Endodermal cell (in vitro differentiated cells): Measurements from ENCODE around the gene CPN2. TPM values are rescaled to one million over a fixed set of nuclear protein-coding genes. Genes with fewer than 3 reads are reported as not detected.

Source experiments
- DNase-seq: peaks from one replicate; pipeline ENCODE4 v3.0.0-alpha.2; 2017
- H3K27ac ChIP-seq: 2 replicates; pipeline ENCODE4 v1.5.1; 2013; ENCODE audit warnings: mild to moderate bottlenecking, low read depth, low read length, moderate library complexity
- H3K27me3 ChIP-seq: 2 replicates; pipeline ENCODE4 v1.6.1; 2013; ENCODE audit warnings: mild to moderate bottlenecking, low read length, moderate library complexity; ENCODE audit not compliant: insufficient read depth, control insufficient read depth, poor library complexity, severe bottlenecking
- H3K36me3 ChIP-seq: 2 replicates; pipeline ENCODE4 v1.7.0; 2013; ENCODE audit warnings: mild to moderate bottlenecking, low read length, moderate library complexity; ENCODE audit not compliant: control insufficient read depth, insufficient read depth
- H3K4me1 ChIP-seq: one replicate; pipeline ENCODE4 v1.7.0; 2013; ENCODE audit warnings: low read length; ENCODE audit not compliant: control insufficient read depth, insufficient read depth
- H3K4me3 ChIP-seq: 2 replicates; pipeline ENCODE4 v1.5.1; 2013; ENCODE audit warnings: mild to moderate bottlenecking, low read length, moderate library complexity
- H3K9ac ChIP-seq: 2 replicates; pipeline ENCODE4 v1.6.1; 2013; ENCODE audit warnings: mild to moderate bottlenecking, low read length, moderate library complexity; ENCODE audit not compliant: poor library complexity, severe bottlenecking; ENCODE audit errors: extremely low read depth
- H3K9me3 ChIP-seq: 2 replicates; pipeline ENCODE4 v1.6.1; 2013; ENCODE audit warnings: mild to moderate bottlenecking, low read length, moderate library complexity; ENCODE audit not compliant: control insufficient read depth
- H3K27ac Mint-ChIP-seq: 2 replicates; pipeline ENCODE4 v1.8.0; 2020; ENCODE audit warnings: mixed read lengths
- H3K27me3 Mint-ChIP-seq: 2 replicates; pipeline ENCODE4 v1.8.0; 2021; ENCODE audit warnings: mild to moderate bottlenecking, mixed read lengths; ENCODE audit not compliant: insufficient read depth
- H3K36me3 Mint-ChIP-seq: 2 replicates; pipeline ENCODE4 v1.8.0; 2020; ENCODE audit warnings: low read depth, mixed read lengths
- H3K4me1 Mint-ChIP-seq: 2 replicates; pipeline ENCODE4 v1.8.0; 2020; ENCODE audit warnings: mixed read lengths
- H3K4me3 Mint-ChIP-seq: 2 replicates; pipeline ENCODE4 v1.8.0; 2020; ENCODE audit warnings: mild to moderate bottlenecking, moderate library complexity, mixed read lengths
- H3K9me3 Mint-ChIP-seq: 2 replicates; pipeline ENCODE4 v1.8.0; 2020; ENCODE audit warnings: mild to moderate bottlenecking, mixed read lengths
- WGBS, 2 experiments: methylation state at CpG; one replicate each; pipeline versions ENCODE4 v1.1.5 to v1.1.7; 2013; ENCODE audit warnings: missing lambda C conversion rate in 2 of 2, mixed read lengths in 1 of 2; ENCODE audit not compliant: insufficient coverage in 1 of 2, insufficient read length in 1 of 2; 5-methylcytosine and 5-hydroxymethylcytosine counted together
- total RNA-seq, 2 donors: library from RNA; stranded (reverse); fragmentation: NEBNext Ultra II Directional in 1 of 2; extraction: Animal tissue kit (Norgen Biotek cat#: 25700) in 1 of 2; gene quantifications; 2 replicates in 1 of 2; 3 replicates in 1 of 2; pipeline ENCODE4 v1.2.1, GENCODE V29; 2021
- TF ChIP-seq, protein P1 (sequence below): fragments of 200-600 bp; sonication (generic); conservative IDR thresholded peaks from 2 replicates; pipeline ENCODE4 v1.5.0; 2021; ENCODE audit warnings: antibody characterized with exemption, mild to moderate bottlenecking

Gene CPN2
- total RNA-seq, 2 donors from 2014 or later: 0.22 TPM; not detected in 1

DNA sequence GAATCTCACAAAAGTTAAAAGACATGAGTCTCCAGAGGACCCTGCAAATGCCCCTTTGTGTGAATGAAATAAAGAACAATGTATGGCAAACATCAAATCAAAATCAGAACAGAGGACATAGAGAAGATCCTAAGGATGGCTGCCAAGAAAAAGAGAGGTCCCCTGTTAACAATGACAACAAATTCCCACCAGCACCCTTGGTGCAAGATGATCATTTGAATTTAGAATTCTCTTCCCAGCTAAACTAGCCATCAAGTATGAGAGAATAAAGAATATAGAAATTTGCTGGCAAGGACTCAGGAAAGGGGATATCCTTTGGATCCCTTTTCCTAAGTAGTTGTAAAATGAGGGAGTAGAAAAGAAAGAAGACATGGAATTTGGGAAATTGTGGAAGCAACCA lies 39.7 kb upstream of the CPN2 start:
- no peaks in the 10 kb centered on the region for H3K36me3 Mint-ChIP-seq
- H3K27me3 Mint-ChIP-seq: peaks cover 20% of the 10 kb centered on the region
- peaks cover 9% of the 10 kb centered on the region for H3K9me3 Mint-ChIP-seq
- H3K4me1 ChIP-seq: peaks cover 3% of the 10 kb centered on the region
- no peak overlapping the region for H3K4me3 ChIP-seq
- DNase-seq: no peak
- TF ChIP-seq, protein P1, sequence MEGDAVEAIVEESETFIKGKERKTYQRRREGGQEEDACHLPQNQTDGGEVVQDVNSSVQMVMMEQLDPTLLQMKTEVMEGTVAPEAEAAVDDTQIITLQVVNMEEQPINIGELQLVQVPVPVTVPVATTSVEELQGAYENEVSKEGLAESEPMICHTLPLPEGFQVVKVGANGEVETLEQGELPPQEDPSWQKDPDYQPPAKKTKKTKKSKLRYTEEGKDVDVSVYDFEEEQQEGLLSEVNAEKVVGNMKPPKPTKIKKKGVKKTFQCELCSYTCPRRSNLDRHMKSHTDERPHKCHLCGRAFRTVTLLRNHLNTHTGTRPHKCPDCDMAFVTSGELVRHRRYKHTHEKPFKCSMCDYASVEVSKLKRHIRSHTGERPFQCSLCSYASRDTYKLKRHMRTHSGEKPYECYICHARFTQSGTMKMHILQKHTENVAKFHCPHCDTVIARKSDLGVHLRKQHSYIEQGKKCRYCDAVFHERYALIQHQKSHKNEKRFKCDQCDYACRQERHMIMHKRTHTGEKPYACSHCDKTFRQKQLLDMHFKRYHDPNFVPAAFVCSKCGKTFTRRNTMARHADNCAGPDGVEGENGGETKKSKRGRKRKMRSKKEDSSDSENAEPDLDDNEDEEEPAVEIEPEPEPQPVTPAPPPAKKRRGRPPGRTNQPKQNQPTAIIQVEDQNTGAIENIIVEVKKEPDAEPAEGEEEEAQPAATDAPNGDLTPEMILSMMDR: no peak
- H3K4me3 Mint-ChIP-seq: no peak overlapping the region
- no peak overlapping the region for H3K27ac ChIP-seq
- no peak overlapping the region for H3K9ac ChIP-seq
- H3K9me3 ChIP-seq: peaks cover 9% of the 10 kb centered on the region
- H3K27me3 ChIP-seq: peaks cover 35% of the 10 kb centered on the region
- no peak overlapping the region for H3K27ac Mint-ChIP-seq
- H3K36me3 ChIP-seq: no peaks in the 10 kb centered on the region
- peaks cover 12% of the 10 kb centered on the region for H3K4me1 Mint-ChIP-seq

DNA sequence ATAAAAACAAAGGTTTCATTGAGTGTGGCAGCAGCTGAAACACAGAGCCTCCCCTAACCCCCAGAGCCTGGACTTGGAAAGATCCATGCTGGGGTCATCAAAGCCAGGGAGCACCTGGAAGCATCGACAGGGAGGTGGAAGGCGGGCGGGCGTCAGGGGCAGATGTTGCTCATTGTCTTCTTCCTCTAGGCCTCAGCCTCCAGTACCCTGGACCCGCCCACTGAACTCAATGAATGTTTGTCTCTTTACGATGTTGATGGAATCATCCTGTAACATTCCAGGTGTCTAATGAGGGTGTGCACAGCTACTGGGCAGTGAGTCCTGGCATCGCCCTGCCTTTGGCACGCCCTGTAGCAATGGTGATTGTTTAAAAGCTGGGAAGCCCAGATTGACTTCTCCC lies 38.1 kb upstream of the CPN2 start:
- peaks cover 6% of the 10 kb centered on the region for H3K4me1 ChIP-seq
- H3K9me3 ChIP-seq: peaks cover 9% of the 10 kb centered on the region
- H3K27ac ChIP-seq: no peak overlapping the region
- TF ChIP-seq, protein P1: no peak
- no peak overlapping the region for H3K4me3 ChIP-seq
- Mint-ChIP-seq H3K4me3 (no peak overlapping the region), H3K4me1 (peaks cover 12% of the 10 kb centered on the region), H3K9me3 (peaks cover 9% of the 10 kb centered on the region), H3K27me3 (peaks cover 24% of the 10 kb centered on the region), H3K36me3 (no peaks in the 10 kb centered on the region), H3K27ac (no peak overlapping the region)
- DNase-seq: no peak
- no peak overlapping the region for H3K9ac ChIP-seq
- 94 to 95% methylated on average over 2 to 8 of the region's 8 CpGs for WGBS, 2 experiments
- peaks cover 33% of the 10 kb centered on the region for H3K27me3 ChIP-seq
- H3K36me3 ChIP-seq: no peaks in the 10 kb centered on the region

DNA sequence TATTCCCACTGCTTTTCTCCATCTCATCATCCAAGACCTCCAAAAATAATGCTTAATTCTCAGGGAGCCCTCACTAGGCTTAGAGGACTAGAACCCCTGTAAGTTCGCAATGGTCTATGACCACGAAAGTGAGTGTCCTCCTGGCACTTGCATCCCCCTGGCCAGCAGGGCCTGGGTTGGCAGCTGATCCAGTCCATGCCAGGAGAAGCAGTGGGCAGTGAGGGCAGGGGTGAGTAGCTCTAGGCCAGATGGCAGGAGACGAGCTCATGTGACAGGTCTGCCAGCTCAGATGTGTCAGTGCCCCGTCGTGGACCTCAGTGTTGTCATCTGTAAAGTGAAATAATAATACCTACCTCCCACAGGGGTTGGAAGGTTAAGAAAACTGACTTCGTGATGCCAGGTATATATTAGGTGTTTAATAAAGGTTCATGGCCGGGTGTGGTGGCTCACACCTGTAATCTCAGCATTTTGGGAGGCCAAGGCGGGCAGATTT lies 36.8 kb upstream of the CPN2 start:
- H3K27ac ChIP-seq: no peak overlapping the region
- H3K9me3 Mint-ChIP-seq: peaks cover 9% of the 10 kb centered on the region
- H3K36me3 Mint-ChIP-seq: no peaks in the 10 kb centered on the region
- no peak overlapping the region for H3K9ac ChIP-seq
- 89 to 100% methylated on average over 6 to 7 of the region's 8 CpGs for WGBS, 2 experiments
- peaks cover 12% of the 10 kb centered on the region for H3K4me1 ChIP-seq
- peaks cover 39% of the 10 kb centered on the region for H3K27me3 ChIP-seq
- no peak for DNase-seq
- TF ChIP-seq, protein P1: no peak
- H3K27me3 Mint-ChIP-seq: peaks cover 34% of the 10 kb centered on the region
- no peak overlapping the region for H3K4me3 Mint-ChIP-seq
- H3K4me3 ChIP-seq: no peak overlapping the region
- H3K4me1 Mint-ChIP-seq: peaks cover 23% of the 10 kb centered on the region
- no peaks in the 10 kb centered on the region for H3K36me3 ChIP-seq
- H3K27ac Mint-ChIP-seq: no peak overlapping the region
- H3K9me3 ChIP-seq: peaks cover 9% of the 10 kb centered on the region
